Fibroblast of lung (primary cell): Measurements from ENCODE around the gene GRK7.

Source experiments
- EZH2 ChIP-seq: IDR thresholded peaks from 2 replicates; pipeline ENCODE4 v1.5.1; 2012; ENCODE audit warnings: low read length, control low read depth, mild to moderate bottlenecking; ENCODE audit errors: missing control alignments
- TF ChIP-seq, protein P1 (sequence below), 2 donors: IDR thresholded peaks in 1 of 2; conservative IDR thresholded peaks in 1 of 2; 1 replicate in 1 of 2; 2 replicates in 1 of 2; pipeline ENCODE4 v1.5.1; 2011 to 2012; ENCODE audit warnings: low read length in 2 of 2, control low read depth in 1 of 2, inconsistent platforms in 1 of 2, low read depth in 1 of 2, mild to moderate bottlenecking in 1 of 2

DNA sequence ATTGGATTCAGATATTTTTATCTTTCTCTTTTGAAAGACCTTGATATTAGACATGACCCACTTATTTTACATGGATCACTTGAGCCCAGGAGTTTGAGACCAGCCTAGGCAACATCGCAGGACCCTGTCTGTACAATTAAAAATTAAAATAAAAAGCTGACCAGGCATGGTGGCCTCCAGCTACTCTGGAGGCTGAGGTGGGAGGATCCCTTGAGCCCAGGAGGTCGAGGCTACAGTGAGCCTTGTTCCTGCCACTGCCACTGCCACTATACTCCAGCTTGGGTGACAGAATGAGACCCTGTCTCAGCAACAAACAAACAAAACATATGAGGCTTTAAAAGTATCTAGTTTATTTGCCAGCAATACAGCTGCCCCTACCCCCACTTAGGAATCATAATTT, 23.5 kb upstream of the GRK7 start:
- TF ChIP-seq, protein P1, sequence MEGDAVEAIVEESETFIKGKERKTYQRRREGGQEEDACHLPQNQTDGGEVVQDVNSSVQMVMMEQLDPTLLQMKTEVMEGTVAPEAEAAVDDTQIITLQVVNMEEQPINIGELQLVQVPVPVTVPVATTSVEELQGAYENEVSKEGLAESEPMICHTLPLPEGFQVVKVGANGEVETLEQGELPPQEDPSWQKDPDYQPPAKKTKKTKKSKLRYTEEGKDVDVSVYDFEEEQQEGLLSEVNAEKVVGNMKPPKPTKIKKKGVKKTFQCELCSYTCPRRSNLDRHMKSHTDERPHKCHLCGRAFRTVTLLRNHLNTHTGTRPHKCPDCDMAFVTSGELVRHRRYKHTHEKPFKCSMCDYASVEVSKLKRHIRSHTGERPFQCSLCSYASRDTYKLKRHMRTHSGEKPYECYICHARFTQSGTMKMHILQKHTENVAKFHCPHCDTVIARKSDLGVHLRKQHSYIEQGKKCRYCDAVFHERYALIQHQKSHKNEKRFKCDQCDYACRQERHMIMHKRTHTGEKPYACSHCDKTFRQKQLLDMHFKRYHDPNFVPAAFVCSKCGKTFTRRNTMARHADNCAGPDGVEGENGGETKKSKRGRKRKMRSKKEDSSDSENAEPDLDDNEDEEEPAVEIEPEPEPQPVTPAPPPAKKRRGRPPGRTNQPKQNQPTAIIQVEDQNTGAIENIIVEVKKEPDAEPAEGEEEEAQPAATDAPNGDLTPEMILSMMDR (conservative IDR thresholded peaks at IDR 0.05 in 1 of 2, IDR thresholded peaks at IDR 0.05 in 1 of 2; ENCODE audit: low read depth in 1 of 2, low read length in 2 of 2) = no peak
- no peak for TF ChIP-seq EZH2
